Uterus (tissue), 2 donors: ENCODE measurements around the gene REEP5.

Source experiments
- POLR2A ChIP-seq, 2 donors: fragments of 450-650 bp; IDR thresholded peaks; one replicate each; pipeline ENCODE4 v1.6.1; 2016; ENCODE audit warnings: antibody characterized with exemption in 2 of 2, mild to moderate bottlenecking in 1 of 2, moderate library complexity in 1 of 2
- TF ChIP-seq, protein P1 (sequence below), 4 experiments: fragments of 200-600 bp in 2 of 4; fragments of 450-650 bp in 2 of 4; sonication (generic) in 2 of 4; IDR thresholded peaks; one replicate each; pipeline ENCODE4 v1.5.1; 2016 to 2019; ENCODE audit warnings: antibody characterized with exemption in 4 of 4, mild to moderate bottlenecking in 2 of 4, moderate library complexity in 1 of 4

DNA sequence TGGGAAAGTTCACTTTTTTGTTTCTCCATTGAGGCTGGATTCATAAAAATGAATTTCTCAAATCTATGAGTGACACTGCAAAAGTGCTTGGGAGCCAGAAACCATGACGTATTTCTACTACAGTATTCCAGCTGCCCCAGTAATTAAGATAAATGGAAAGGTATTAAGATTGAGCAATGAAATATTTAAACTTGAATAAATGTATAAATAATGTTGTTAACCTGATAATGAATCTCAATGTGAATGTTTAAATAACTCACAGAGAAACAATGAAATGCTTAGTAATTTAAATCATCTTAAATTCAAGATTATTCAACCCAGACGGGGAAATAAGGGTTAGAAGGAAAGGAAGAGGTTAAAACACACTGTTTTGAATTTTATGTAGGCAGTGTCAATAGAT, 72.1 kb downstream of the REEP5 start:
- TF ChIP-seq, protein P1, sequence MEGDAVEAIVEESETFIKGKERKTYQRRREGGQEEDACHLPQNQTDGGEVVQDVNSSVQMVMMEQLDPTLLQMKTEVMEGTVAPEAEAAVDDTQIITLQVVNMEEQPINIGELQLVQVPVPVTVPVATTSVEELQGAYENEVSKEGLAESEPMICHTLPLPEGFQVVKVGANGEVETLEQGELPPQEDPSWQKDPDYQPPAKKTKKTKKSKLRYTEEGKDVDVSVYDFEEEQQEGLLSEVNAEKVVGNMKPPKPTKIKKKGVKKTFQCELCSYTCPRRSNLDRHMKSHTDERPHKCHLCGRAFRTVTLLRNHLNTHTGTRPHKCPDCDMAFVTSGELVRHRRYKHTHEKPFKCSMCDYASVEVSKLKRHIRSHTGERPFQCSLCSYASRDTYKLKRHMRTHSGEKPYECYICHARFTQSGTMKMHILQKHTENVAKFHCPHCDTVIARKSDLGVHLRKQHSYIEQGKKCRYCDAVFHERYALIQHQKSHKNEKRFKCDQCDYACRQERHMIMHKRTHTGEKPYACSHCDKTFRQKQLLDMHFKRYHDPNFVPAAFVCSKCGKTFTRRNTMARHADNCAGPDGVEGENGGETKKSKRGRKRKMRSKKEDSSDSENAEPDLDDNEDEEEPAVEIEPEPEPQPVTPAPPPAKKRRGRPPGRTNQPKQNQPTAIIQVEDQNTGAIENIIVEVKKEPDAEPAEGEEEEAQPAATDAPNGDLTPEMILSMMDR (IDR thresholded peaks at IDR 0.05) = no peak
- TF ChIP-seq POLR2A (IDR thresholded peaks at IDR 0.05) = no peak
